Tibial nerve (tissue), 4 donors: ENCODE results near the gene INO80E.

Source experiments
- EP300 ChIP-seq, 2 donors: sonication (generic); formaldehyde crosslinking; IDR thresholded peaks; one replicate each; pipeline ENCODE4 v1.6.1; 2017; ENCODE audit warnings: antibody characterized with exemption in 2 of 2, mild to moderate bottlenecking in 1 of 2
- TF ChIP-seq, protein P1 (sequence below), 5 experiments: fragments of 200-600 bp in 3 of 5; fragments of 450-650 bp in 2 of 5; sonication (generic) in 3 of 5; IDR thresholded peaks; one replicate each; pipeline ENCODE4 v1.5.1; 2016 to 2019; ENCODE audit warnings: antibody characterized with exemption in 5 of 5, mild to moderate bottlenecking in 3 of 5, moderate library complexity in 2 of 5

DNA sequence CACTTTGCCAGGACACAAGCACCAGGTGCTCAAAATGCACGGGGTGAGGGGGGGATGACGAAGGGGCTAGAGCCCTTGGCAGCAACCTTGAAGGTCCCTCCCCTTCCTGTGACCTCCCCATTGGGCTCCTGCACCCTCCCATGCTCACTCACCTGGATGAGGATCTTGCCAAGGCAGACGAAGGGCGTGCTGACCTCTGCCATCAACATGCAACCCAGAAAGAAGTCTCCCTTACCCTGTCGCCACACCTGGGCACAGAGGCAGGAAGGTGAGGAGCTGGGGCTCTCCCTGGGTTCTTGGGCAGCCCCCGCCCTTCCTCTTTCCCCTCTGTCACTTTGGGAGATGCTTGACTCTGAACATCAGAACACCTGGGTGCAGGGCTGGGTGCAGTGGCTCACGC lies 29.5 kb downstream of the INO80E start:
- TF ChIP-seq, protein P1, sequence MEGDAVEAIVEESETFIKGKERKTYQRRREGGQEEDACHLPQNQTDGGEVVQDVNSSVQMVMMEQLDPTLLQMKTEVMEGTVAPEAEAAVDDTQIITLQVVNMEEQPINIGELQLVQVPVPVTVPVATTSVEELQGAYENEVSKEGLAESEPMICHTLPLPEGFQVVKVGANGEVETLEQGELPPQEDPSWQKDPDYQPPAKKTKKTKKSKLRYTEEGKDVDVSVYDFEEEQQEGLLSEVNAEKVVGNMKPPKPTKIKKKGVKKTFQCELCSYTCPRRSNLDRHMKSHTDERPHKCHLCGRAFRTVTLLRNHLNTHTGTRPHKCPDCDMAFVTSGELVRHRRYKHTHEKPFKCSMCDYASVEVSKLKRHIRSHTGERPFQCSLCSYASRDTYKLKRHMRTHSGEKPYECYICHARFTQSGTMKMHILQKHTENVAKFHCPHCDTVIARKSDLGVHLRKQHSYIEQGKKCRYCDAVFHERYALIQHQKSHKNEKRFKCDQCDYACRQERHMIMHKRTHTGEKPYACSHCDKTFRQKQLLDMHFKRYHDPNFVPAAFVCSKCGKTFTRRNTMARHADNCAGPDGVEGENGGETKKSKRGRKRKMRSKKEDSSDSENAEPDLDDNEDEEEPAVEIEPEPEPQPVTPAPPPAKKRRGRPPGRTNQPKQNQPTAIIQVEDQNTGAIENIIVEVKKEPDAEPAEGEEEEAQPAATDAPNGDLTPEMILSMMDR (IDR thresholded peaks at IDR 0.05): no peak
- TF ChIP-seq EP300 (IDR thresholded peaks at IDR 0.05): no peak
